ENCODE results near the gene APOB. TPM values are rescaled to one million over a fixed set of nuclear protein-coding genes. Genes with fewer than 3 reads are reported as not detected.
A peak's percentile ranks its signal among the peaks of the same experiment; 100 is the strongest.

The APOB gene
- total and polyA plus RNA-seq, 2 of the 13 experiments (the other 11 are each of a cell fraction or from before 2014, with no cell fraction given): 1,569 to 2,515 TPM

DNA sequence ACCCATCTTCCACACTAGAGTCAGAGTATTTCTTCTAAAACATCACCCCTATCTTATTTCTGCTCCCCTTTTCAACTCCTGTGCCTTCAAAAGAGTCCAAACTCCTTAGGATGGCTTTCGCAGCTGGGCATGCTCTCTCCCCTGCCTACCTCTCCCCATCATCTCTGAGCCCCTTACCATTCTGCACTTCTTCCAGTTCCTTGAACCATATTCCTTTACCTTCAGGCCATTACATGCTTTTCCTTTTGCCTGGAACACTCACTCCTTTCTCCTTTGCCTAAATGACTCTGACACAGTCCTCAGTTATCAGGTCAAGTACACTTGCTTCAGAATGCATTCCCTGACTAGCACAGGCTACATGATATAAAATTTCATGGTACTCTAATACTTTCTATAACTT, 22.4 kb downstream of the APOB start (continued):
- TF ChIP-seq, protein P1, sequence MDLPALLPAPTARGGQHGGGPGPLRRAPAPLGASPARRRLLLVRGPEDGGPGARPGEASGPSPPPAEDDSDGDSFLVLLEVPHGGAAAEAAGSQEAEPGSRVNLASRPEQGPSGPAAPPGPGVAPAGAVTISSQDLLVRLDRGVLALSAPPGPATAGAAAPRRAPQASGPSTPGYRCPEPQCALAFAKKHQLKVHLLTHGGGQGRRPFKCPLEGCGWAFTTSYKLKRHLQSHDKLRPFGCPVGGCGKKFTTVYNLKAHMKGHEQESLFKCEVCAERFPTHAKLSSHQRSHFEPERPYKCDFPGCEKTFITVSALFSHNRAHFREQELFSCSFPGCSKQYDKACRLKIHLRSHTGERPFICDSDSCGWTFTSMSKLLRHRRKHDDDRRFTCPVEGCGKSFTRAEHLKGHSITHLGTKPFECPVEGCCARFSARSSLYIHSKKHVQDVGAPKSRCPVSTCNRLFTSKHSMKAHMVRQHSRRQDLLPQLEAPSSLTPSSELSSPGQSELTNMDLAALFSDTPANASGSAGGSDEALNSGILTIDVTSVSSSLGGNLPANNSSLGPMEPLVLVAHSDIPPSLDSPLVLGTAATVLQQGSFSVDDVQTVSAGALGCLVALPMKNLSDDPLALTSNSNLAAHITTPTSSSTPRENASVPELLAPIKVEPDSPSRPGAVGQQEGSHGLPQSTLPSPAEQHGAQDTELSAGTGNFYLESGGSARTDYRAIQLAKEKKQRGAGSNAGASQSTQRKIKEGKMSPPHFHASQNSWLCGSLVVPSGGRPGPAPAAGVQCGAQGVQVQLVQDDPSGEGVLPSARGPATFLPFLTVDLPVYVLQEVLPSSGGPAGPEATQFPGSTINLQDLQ (CRISPR knock-in tag; IDR thresholded peaks at IDR 0.05): no peak
- no peak for TF ChIP-seq ETV6 (CRISPR knock-in tag; conservative IDR thresholded peaks at IDR 0.05)
- TF ChIP-seq PCBP2 (optimal IDR thresholded peaks at IDR 0.05; ENCODE audit: low read depth, low read length, poor library complexity, severe bottlenecking): peak; percentile 44
- no peak for TF ChIP-seq SCMH1 (CRISPR knock-in tag; IDR thresholded peaks at IDR 0.05; ENCODE audit: borderline replicate concordance)
- 0 out of 2 replicates have a peak, but pooled peaks have one; percentile 69 for TF ChIP-seq BORCS8-MEF2B (CRISPR knock-in tag; IDR thresholded peaks at IDR 0.05)
- TF ChIP-seq SALL1 (CRISPR knock-in tag; IDR thresholded peaks at IDR 0.05): no peak
- TF ChIP-seq ZNF768 (CRISPR knock-in tag; IDR thresholded peaks at IDR 0.05): no peak
- TF ChIP-seq, protein P2, sequence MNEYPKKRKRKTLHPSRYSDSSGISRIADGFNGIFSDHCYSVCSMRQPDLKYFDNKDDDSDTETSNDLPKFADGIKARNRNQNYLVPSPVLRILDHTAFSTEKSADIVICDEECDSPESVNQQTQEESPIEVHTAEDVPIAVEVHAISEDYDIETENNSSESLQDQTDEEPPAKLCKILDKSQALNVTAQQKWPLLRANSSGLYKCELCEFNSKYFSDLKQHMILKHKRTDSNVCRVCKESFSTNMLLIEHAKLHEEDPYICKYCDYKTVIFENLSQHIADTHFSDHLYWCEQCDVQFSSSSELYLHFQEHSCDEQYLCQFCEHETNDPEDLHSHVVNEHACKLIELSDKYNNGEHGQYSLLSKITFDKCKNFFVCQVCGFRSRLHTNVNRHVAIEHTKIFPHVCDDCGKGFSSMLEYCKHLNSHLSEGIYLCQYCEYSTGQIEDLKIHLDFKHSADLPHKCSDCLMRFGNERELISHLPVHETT (CRISPR knock-in tag; conservative IDR thresholded peaks at IDR 0.05): no peak
- TF ChIP-seq, protein P3, sequence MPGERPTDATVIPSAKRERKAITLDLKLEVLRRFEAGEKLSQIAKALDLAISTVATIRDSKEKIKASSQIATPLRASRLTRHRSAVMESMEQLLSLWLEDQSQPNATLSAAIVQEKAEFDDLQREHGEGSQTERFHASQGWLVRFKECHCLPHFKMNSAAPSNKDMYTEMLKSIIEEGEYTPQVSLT (CRISPR knock-in tag; IDR thresholded peaks at IDR 0.05; ENCODE audit: borderline replicate concordance, low read depth): no peak
- TF ChIP-seq ZNF160 (CRISPR knock-in tag; IDR thresholded peaks at IDR 0.05): no peak
- TF ChIP-seq, protein P4, sequence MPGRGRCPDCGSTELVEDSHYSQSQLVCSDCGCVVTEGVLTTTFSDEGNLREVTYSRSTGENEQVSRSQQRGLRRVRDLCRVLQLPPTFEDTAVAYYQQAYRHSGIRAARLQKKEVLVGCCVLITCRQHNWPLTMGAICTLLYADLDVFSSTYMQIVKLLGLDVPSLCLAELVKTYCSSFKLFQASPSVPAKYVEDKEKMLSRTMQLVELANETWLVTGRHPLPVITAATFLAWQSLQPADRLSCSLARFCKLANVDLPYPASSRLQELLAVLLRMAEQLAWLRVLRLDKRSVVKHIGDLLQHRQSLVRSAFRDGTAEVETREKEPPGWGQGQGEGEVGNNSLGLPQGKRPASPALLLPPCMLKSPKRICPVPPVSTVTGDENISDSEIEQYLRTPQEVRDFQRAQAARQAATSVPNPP (CRISPR knock-in tag; IDR thresholded peaks at IDR 0.05): peak; percentile 35; the same call in 1 of the 2 replicates
- TF ChIP-seq FIP1L1 (IDR thresholded peaks at IDR 0.05; ENCODE audit: borderline replicate concordance, insufficient read depth, low read depth, low read length): no peak
- no peak for TF ChIP-seq ZNF331 (CRISPR knock-in tag; IDR thresholded peaks at IDR 0.05)

All from HepG2 (cell line).